LNCaP clone FGC (cell line): ENCODE data around the gene RPS19.

Experiments
- DNase-seq: peaks from one replicate; pipeline ENCODE4 v3.0.0-alpha.2; 2011; ENCODE audit warnings: low read depth
- H3K4me3 ChIP-seq: 2 replicates; pipeline ENCODE4 v1.5.1; 2011; ENCODE audit warnings: mild to moderate bottlenecking, low read depth, low read length, control low read depth
- TF ChIP-seq, protein P1 (sequence below): IDR thresholded peaks from 2 replicates; pipeline ENCODE4 v1.5.1; 2012; ENCODE audit warnings: mild to moderate bottlenecking; ENCODE audit not compliant: control insufficient read depth, insufficient read depth; ENCODE audit errors: extremely low read depth

The RPS19 gene

DNA sequence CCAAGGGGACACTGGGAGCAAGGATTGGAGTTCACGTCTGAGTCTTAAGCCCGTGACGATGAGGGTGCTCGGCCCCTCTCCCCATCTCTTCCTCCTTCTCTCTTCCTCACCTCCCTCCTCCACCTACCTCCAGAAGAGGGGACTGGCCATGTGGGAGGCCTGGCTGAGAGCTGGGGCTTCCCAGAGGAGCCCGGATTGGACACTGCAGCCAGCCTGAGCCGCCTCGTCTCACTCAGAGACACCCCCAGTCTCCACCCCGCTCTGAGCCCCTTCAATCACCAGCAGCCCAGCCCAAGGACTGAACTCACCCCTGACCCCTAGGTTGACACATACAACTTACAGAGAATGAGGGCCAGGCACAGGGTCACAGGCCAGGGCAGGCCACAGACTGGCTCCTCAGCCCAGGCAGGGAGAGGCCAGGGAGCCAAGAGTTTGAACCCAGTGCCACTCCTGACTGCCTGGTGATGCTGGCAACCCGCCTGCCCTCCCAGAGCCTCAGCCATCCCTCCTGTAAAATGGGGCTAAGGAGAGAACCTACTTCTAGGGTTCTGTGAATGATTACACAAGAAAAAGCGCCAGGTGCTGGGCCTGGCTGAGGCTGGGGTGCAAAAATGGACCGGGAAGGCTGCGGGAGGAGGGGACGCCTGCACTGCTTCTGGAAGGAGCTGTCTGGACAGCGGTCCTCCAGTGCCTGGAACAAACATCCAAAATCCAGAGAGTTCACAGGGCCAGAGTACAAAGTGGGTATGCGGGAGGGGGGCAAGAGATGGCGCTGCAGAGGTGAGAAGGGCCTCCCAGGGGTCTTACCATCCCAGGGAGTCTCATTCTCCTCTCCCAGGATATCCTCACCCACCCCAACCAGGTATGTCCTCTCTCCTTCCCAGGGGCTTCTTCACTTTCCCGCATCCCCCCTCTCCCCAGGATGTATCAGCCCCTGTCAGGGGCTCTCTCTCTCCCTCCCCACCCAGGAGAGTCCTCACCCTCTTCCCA lies 18.2 kb downstream of the RPS19 start:
- no peak for DNase-seq
- TF ChIP-seq, protein P1, sequence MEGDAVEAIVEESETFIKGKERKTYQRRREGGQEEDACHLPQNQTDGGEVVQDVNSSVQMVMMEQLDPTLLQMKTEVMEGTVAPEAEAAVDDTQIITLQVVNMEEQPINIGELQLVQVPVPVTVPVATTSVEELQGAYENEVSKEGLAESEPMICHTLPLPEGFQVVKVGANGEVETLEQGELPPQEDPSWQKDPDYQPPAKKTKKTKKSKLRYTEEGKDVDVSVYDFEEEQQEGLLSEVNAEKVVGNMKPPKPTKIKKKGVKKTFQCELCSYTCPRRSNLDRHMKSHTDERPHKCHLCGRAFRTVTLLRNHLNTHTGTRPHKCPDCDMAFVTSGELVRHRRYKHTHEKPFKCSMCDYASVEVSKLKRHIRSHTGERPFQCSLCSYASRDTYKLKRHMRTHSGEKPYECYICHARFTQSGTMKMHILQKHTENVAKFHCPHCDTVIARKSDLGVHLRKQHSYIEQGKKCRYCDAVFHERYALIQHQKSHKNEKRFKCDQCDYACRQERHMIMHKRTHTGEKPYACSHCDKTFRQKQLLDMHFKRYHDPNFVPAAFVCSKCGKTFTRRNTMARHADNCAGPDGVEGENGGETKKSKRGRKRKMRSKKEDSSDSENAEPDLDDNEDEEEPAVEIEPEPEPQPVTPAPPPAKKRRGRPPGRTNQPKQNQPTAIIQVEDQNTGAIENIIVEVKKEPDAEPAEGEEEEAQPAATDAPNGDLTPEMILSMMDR = no peak
- H3K4me3 ChIP-seq = no peak overlapping the region

- TF ChIP-seq, protein P1 = no peak
- no peak for DNase-seq
- H3K4me3 ChIP-seq = no peak overlapping the region
These were observed 19.0 kb downstream of the RPS19 start for GRCh38 chr19:41879080-41879479.

GRCh38 chr19:41879670-41880328 lies 19.7 kb downstream of the RPS19 start:
- TF ChIP-seq, protein P1 = no peak
- DNase-seq = no peak
- no peak overlapping the region for H3K4me3 ChIP-seq

GRCh38 chr19:41880329-41880708 lies 20.3 kb downstream of the RPS19 start:
- DNase-seq = no peak
- TF ChIP-seq, protein P1 = no peak
- no peak overlapping the region for H3K4me3 ChIP-seq

- no peak for DNase-seq
- TF ChIP-seq, protein P1 = no peak
- peak within 1 kb of the TSS; percentile 82 for H3K4me3 ChIP-seq
These were observed 22.8 kb downstream of the RPS19 start, which contains the start of gene ARHGEF1 for GRCh38 chr19:41882568-41883462. ARHGEF1 (plus strand) TSS chr19:41883184; CDS start chr19:41888083, 4,899 bp downstream.

GRCh38 chr19:41883463-41883820 lies 23.4 kb downstream of the RPS19 start:
- TF ChIP-seq, protein P1 = no peak
- DNase-seq = no peak
- peak overlapping the region; percentile 82 for H3K4me3 ChIP-seq
